ENCODE measurements around the gene FABP3.
"Not testable (repeated sequence)": the region's sequence is repeated elsewhere in the genome, so short reads cannot be mapped to it uniquely, and the experiment has no call there.

The FABP3 gene

GRCh38 chr1:31390071-31390470 is 17.2 kb upstream of the FABP3 start:
- peaks cover 37 to 49% of the 10 kb centered on the region in 2 donors for H3K27me3 Mint-ChIP-seq
- no peak for DNase-seq
- no peak for ATAC-seq (replicated peaks)
- H3K36me3 Mint-ChIP-seq (ENCODE audit: insufficient read depth) = no peaks in the 10 kb centered on the region
- H3K4me3 Mint-ChIP-seq = no peak overlapping the region
- H3K4me1 Mint-ChIP-seq (ENCODE audit: low read depth in 2 of 2) = peaks cover 0 to 11% of the 10 kb centered on the region in 2 donors
- H3K27ac Mint-ChIP-seq = no peak overlapping the region
- H3K9me3 Mint-ChIP-seq = no peaks in the 10 kb centered on the region

DNA sequence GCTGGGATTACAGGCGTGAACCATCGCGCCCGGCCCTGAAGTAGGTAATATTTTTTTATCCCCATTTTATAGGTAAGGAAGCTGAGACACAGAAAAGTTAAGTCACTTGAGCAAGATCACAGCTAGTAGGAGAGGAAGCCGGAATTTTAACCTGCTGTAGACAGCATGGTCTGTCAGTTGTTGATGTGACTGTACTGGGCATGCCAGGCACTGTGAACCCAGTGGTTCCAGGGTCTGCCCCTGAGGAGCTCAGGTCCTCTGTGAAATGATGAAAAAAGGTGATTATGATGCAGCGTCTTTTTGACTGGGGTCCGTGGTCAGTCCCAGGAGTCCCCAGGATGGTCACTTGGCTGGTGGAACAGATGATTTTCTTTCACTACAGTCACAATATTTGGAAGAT is 16.7 kb upstream of the FABP3 start:
- ATAC-seq (replicated peaks) = no peak
- no peaks in the 10 kb centered on the region for H3K36me3 Mint-ChIP-seq (ENCODE audit: insufficient read depth)
- no peak overlapping the region for H3K4me3 Mint-ChIP-seq
- DNase-seq = no peak
- H3K27ac Mint-ChIP-seq = peak overlapping the region in 1 of 2 donors; percentile 46
- H3K9me3 Mint-ChIP-seq = no peaks in the 10 kb centered on the region
- peaks cover 39 to 49% of the 10 kb centered on the region in 2 donors for H3K27me3 Mint-ChIP-seq
- H3K4me1 Mint-ChIP-seq (ENCODE audit: low read depth in 2 of 2) = peaks cover 0 to 8% of the 10 kb centered on the region in 2 donors

DNA sequence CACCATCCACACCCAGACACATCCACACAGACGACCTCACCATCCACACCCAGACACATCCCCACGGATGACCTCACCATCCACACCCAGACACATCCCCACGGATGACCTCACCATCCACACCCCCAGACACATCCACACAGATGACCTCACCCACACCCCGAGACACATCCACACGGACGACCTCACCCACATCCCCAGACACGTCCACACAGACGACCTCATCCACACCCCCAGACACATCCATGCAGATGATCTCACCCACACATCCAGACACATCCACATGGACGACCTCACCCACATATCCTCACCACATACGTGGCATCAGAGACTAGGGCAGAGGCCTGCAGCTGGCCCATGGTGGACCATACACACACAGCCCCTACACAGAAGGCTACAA is 14.7 kb upstream of the FABP3 start:
- no peaks in the 10 kb centered on the region for H3K9me3 Mint-ChIP-seq
- H3K36me3 Mint-ChIP-seq (ENCODE audit: insufficient read depth) = no peaks in the 10 kb centered on the region
- peaks cover 0 to 3% of the 10 kb centered on the region in 2 donors for H3K4me1 Mint-ChIP-seq (ENCODE audit: low read depth in 2 of 2)
- peaks cover 48 to 63% of the 10 kb centered on the region in 2 donors for H3K27me3 Mint-ChIP-seq
- H3K27ac Mint-ChIP-seq = no peak overlapping the region
- DNase-seq (no peak), ATAC-seq (replicated peaks) (no peak)
- no peak overlapping the region for H3K4me3 Mint-ChIP-seq

- DNase-seq = not testable (repeated sequence)
These were observed 13.8 kb upstream of the FABP3 start for GRCh38 chr1:31386576-31387243.

DNA sequence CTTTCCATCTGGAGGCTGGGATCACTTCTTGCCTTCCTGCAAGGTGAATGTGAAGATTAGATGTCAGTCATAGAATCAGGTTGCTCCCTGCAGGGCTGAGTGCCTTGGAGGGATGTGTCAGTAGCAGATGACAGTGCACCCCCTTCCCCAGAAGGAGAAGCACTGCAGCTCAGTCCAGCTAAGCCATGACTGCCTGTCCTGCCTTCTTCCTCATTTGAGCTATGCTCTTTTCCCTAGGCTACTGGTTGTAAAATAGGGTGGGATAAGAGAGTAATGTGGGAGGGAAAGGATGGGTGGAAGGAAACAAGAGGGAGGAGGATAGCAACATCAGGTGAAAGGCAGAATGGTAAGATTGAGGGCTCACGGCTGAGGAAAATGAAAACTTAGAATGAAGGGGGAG is 11.1 kb upstream of the FABP3 start:
- Mint-ChIP-seq H3K4me3 (no peak overlapping the region), H3K27ac (no peak overlapping the region), H3K36me3 (ENCODE audit: insufficient read depth) (no peaks in the 10 kb centered on the region), H3K9me3 (no peaks in the 10 kb centered on the region), H3K4me1 (ENCODE audit: low read depth in 2 of 2) (peaks cover 0 to 3% of the 10 kb centered on the region in 2 donors), H3K27me3 (peaks cover 51 to 79% of the 10 kb centered on the region in 2 donors)
- DNase-seq (no peak), ATAC-seq (replicated peaks) (no peak)

More at GRCh38 chr1:31386576-31387243, 13.8 kb upstream of the FABP3 start:
- H3K27me3 Mint-ChIP-seq = peaks cover 51 to 66% of the 10 kb centered on the region in 2 donors
- not testable (repeated sequence) for ATAC-seq (replicated peaks); H3K4me3 Mint-ChIP-seq; H3K9me3 Mint-ChIP-seq; H3K27ac Mint-ChIP-seq; H3K4me1 Mint-ChIP-seq (ENCODE audit: low read depth in 2 of 2); H3K36me3 Mint-ChIP-seq (ENCODE audit: insufficient read depth)

GRCh38 chr1:31382379-31382989 is 9.6 kb upstream of the FABP3 start:
- Mint-ChIP-seq H3K36me3 (ENCODE audit: insufficient read depth) (no peaks in the 10 kb centered on the region), H3K27ac (peak overlapping the region in 1 of 2 donors; percentile 47), H3K9me3 (no peaks in the 10 kb centered on the region), H3K4me1 (ENCODE audit: low read depth in 2 of 2) (peaks cover 0 to 3% of the 10 kb centered on the region in 2 donors), H3K27me3 (peaks cover 46 to 65% of the 10 kb centered on the region in 2 donors), H3K4me3 (no peak overlapping the region)
- ATAC-seq (replicated peaks) (no peak), DNase-seq (no peak)

- Mint-ChIP-seq H3K27ac (no peak overlapping the region), H3K36me3 (ENCODE audit: insufficient read depth) (no peaks in the 10 kb centered on the region), H3K4me1 (ENCODE audit: low read depth in 2 of 2) (peaks cover 0 to 1% of the 10 kb centered on the region in 2 donors), H3K4me3 (no peak overlapping the region), H3K27me3 (peaks cover 38 to 56% of the 10 kb centered on the region in 2 donors), H3K9me3 (no peaks in the 10 kb centered on the region)
- no peak for ATAC-seq (replicated peaks)
- DNase-seq = no peak
These were observed 8.8 kb upstream of the FABP3 start for GRCh38 chr1:31381394-31382294.

DNA sequence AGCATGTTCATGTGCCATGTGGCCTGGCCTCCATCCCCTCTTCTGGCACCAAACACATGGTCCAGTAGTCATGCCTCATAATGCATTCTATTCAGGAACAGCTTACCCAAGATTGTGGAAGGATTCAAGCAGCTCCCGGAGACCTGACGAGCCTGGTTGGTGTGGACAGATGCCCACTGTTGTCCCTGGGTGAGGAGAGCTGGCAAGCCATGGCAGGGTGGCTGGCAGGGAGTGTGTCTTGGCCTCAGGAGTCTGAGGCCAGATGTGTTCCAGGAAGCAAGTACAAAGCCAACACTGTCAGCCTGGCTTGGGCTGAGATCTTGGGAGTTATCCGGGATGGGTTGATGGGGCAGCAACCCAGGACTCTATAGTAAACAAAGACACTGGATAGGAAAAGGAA is 7.3 kb upstream of the FABP3 start:
- no peaks in the 10 kb centered on the region for H3K4me1 Mint-ChIP-seq (ENCODE audit: low read depth in 2 of 2)
- no peaks in the 10 kb centered on the region for H3K36me3 Mint-ChIP-seq (ENCODE audit: insufficient read depth)
- DNase-seq (no peak), ATAC-seq (replicated peaks) (no peak)
- H3K9me3 Mint-ChIP-seq = no peaks in the 10 kb centered on the region
- H3K4me3 Mint-ChIP-seq = no peak overlapping the region
- no peak overlapping the region for H3K27ac Mint-ChIP-seq
- H3K27me3 Mint-ChIP-seq = peaks cover 24 to 42% of the 10 kb centered on the region in 2 donors

- no peaks in the 10 kb centered on the region for H3K9me3 Mint-ChIP-seq
These were observed 5.1 kb upstream of the FABP3 start for GRCh38 chr1:31378001-31378400.

DNA sequence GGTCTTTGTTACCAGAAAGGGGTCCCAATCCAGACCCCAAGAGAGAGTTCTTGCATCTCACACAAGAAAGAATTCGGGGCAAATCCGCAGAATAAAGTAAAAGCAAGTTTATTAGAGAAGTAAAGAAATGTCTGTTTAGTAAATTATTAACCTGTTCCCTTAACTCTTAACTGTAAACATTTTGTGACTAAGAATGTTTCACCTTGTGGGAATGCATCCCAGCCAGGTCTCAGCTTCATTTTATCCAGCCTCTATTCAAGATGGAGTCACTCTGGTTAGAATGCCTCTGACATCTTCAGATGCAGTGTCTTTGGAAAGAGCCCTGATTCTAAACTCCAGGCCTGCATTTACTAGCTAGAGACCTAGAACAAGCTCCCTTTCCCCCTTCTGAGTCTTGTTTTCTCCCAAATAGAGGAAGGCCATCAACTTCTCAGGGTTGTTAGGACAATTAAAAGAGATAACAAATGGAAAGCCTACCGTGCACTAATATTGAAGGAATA is 4.5 kb upstream of the FABP3 start:
- DNase-seq (no peak), ATAC-seq (replicated peaks) (no peak)
- no peaks in the 10 kb centered on the region for H3K9me3 Mint-ChIP-seq
- no peak overlapping the region for H3K27ac Mint-ChIP-seq
- H3K4me3 Mint-ChIP-seq = no peak overlapping the region
- no peaks in the 10 kb centered on the region for H3K36me3 Mint-ChIP-seq (ENCODE audit: insufficient read depth)
- H3K27me3 Mint-ChIP-seq = peaks cover 6 to 20% of the 10 kb centered on the region in 2 donors
- H3K4me1 Mint-ChIP-seq (ENCODE audit: low read depth in 2 of 2) = peaks cover 9 to 13% of the 10 kb centered on the region in 2 donors

More at GRCh38 chr1:31378001-31378400, 5.1 kb upstream of the FABP3 start:
- H3K4me3 Mint-ChIP-seq = no peak overlapping the region
- H3K27me3 Mint-ChIP-seq = peaks cover 11 to 26% of the 10 kb centered on the region in 2 donors
- peaks cover 8 to 9% of the 10 kb centered on the region in 2 donors for H3K4me1 Mint-ChIP-seq (ENCODE audit: low read depth in 2 of 2)
- no peak for ATAC-seq (replicated peaks)
- DNase-seq = no peak
- H3K36me3 Mint-ChIP-seq (ENCODE audit: insufficient read depth) = no peaks in the 10 kb centered on the region
- no peak overlapping the region for H3K27ac Mint-ChIP-seq

- ATAC-seq (replicated peaks) = no peak
- Mint-ChIP-seq H3K36me3 (ENCODE audit: insufficient read depth) (no peaks in the 10 kb centered on the region), H3K27ac (no peak overlapping the region), H3K4me1 (ENCODE audit: low read depth in 2 of 2) (peaks cover 9 to 14% of the 10 kb centered on the region in 2 donors), H3K4me3 (no peak overlapping the region), H3K27me3 (peaks cover 0 to 11% of the 10 kb centered on the region in 2 donors), H3K9me3 (no peaks in the 10 kb centered on the region)
- DNase-seq = no peak
These were observed 3.7 kb upstream of the FABP3 start for GRCh38 chr1:31376375-31377134.

DNA sequence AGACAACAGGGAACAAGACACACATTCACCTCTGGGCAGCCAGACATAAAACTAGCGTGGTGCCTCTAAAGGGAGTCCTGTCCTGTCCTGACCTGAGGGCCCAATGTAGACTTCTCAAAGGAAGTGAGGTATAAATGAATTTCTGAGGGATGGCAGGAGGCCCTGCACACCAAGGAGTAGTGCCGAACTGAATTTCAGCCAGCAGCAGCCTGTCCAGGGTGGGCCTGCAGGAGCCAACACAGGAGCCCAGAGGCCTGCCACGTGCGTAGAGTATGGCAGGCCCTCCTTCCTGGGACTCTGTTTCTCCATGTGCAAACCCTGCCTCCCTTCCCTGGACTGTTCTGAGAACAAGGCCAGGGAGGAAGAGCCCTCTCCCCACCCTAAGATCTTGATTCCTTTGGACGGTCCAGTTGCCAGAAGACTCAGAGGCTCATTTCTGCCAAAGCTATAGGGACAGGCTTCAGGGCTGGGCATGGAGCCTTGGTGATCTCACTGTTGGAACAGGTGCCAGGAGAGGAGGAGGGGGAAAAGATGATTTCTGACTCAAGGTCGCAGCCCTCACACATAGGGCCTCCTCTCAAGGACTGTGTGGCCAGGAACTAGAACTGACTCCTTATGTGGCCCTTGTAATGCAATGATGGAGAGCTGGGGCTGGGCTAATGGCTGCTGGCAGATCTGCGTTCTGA is 1.8 kb upstream of the FABP3 start:
- Mint-ChIP-seq H3K9me3 (no peaks in the 10 kb centered on the region), H3K4me1 (ENCODE audit: low read depth in 2 of 2) (peaks cover 9 to 14% of the 10 kb centered on the region in 2 donors), H3K27me3 (no peaks in the 10 kb centered on the region), H3K27ac (no peak overlapping the region), H3K36me3 (ENCODE audit: insufficient read depth) (no peaks in the 10 kb centered on the region), H3K4me3 (peak overlapping the region in 1 of 2 donors; percentile 85)
- DNase-seq (no peak), ATAC-seq (replicated peaks) (no peak)
